Amniotic epithelial cell (primary cell): ENCODE data around the gene EARS2.

Source experiments
- DNase-seq: peaks from one replicate; pipeline ENCODE4 v3.0.0-alpha.2; 2010; ENCODE audit warnings: low read depth

Gene EARS2

GRCh38 chr16:23480257-23480656 lies 76.9 kb downstream of the EARS2 start:
- DNase-seq = no peak

GRCh38 chr16:23479138-23479537 lies 78.0 kb downstream of the EARS2 start:
- no peak for DNase-seq

GRCh38 chr16:23478566-23478965 lies 78.6 kb downstream of the EARS2 start:
- no peak for DNase-seq

GRCh38 chr16:23476289-23476688 lies 80.9 kb downstream of the EARS2 start:
- no peak for DNase-seq
